Measurements from ENCODE around the gene STK33.

STK33 gene

DNA sequence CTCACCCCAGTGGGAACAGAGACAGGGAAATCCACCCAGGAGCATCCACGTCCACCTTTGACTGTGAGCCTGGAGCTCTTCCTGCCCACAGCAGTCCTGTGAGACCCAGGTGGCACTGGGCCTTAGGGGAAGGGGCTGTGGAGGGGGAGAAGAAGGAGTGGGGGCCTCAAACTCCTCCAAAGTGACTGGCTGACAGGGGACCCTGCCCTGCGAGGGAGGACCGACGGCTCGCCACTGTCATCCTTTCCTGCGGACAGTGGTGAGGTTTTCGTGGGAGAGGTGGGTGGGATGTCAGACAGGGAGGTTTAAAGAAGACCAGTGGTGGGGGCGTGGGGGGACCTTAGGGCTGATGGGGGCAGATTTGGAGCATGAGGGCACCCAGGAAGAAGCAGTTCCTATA is 237.8 kb downstream of the STK33 start:
- no peak for DNase-seq (ENCODE audit: low read depth)

DNA sequence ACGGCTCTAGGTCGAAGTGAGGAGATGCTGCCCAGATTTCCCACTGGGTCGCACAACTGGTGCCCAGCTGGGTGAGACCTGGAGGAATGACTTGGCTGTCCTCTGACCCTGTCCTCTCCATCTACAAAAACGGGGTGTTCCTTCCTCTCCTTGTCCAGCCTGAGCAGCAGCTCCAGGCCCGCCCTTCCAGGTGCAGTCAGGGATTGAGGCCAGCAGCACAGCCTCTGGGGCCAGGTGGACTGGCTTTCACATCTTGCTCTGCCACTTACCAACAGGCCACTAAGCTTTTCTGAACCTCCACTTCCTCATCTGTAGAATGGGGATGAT is 238.6 kb downstream of the STK33 start:
- no peak for DNase-seq (ENCODE audit: low read depth)

DNA sequence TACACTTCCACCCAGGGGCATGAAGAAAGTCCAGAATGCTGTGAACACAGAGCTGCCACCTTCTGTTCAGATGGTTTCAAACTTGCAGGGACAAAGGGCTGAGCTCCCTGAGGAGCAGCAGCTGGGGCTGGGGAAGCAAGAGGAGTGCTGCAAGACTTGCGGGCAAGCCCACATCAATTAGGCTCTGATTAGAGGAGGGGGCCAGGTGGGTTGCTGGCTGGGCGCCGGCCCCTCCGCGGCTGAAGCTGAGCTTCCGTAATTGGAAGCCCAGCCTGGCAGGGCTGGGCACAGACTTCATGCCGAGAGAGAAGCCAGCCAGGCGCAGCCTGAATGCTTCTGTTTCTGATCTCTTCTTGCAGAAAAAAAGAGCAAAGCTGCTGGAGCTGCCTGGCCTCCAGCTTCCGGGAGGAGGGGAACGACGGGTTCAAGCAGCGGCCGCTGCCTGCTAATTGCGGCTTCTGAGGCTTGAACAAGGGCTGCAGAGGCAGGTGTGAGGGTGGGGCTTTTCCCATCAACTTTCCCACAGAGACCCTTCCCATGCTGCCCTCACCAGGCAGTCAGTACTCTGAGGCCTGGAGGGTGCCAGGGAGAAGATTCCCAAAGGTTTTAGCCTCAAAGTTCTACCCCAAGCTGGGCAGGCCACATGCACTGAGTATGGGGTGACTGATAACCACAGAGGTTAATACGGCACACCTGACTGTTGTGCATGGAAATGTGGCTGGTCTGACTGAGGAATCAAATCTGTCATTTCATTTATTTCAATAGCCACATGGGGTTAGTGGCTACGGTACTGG is 239.2 kb downstream of the STK33 start:
- DNase-seq (ENCODE audit: low read depth), result no peak

DNA sequence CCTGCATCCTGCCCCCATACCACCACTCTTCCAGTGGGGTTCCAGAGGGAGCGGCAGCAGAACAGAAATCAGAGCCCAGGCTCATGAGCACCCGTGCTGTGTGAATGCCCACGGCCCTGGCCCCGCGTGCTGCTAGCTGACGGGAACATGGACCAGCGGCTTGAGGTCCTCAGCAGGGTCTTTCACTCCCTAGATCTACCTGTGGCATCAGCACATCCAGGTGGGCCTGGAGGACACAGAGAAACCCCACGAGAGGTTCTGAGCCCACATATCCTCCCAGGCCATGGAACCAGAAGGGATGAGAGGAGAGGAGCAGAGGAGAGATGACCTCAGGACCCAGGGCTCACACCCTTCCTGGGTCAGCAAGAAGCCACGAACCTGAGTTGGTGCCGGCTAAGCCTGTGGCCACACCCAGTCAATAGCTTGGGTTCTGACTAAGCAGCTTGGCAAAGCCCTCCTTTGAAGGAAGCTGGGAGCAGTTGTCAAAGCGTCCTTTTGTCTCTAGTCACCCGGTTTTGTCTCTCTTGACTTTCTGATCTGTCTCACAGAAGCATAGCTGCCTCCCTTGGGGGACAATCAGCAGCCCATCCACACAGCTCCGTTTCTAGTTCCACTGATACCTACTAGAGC is 241.0 kb downstream of the STK33 start:
- DNase-seq (ENCODE audit: low read depth), result no peak

DNA sequence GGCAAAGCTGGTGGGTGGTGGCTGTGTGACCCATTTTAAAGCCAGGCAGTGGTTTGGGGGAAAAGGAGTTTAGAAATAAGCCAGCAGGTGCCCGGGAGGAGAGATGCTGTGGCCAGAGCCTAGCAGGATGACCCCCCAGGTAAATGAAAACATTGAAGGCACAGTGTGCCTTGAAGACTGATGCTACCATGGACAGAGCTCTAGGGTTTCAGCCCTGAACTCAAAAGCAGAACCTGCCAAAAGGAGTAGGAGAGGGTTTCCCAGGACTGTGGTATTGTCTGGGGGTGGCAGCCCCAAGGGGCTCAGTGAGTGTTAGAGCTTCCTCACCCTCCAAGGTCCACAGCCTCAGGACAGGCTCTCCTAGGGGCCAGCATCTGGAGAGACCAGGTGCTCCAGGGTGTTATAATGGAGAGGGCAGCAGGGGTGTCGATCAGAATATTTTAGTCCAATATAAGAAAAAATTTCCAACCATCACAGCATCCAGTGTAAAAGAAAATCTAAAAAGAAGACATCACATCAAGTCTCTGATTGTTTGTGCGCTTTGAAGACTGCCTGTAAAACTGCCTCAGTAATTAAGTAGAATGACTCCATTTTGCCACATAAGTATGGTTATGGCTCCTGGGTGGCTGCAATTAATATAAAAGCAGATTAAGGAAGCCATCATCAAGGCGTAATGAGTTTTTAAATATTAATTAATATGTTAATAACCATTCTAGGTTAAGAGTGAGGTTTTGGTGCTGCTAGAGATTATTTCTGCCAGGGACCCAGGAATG is 241.7 kb downstream of the STK33 start:
- no peak for DNase-seq (ENCODE audit: low read depth)

DNA sequence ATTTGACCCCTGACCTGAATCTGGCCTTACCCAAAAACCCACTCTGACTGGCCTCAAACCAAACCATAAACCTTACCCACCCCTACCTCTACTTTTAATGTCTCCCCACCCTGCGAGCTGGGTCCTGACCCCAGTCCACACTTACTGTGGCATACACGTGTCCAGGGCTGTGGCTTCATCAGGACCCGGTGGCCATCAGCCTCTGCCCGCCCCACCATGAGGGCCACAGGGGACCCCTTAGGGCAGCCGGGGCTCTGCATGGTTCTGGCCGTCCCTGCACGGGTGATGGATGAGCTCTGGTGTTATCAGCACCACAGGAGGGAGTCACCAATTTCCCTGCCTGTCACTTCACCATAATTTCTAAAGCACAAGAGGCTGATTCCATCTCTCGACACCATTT is 242.8 kb downstream of the STK33 start:
- no peak for DNase-seq (ENCODE audit: low read depth)

DNA sequence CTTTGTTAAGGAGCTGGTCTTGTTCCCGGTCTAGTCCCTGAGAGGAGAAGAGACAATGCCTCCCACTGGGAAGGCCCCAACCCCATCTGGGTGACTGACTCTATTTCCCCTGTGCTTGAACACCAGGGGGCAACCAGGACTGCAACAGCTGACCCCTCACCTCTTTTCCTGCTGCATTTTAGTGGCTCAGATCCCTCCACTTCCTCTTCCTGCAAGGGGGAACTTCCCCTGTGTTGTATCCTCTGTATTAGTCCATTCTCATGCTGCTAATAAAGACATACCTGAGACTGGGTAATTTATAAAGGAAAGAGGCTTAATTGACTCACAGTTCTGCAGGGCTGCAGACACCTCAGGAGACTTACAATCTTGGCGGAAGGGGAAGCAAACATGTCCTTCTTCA is 246.1 kb downstream of the STK33 start:
- no peak for DNase-seq (ENCODE audit: low read depth)

DNA sequence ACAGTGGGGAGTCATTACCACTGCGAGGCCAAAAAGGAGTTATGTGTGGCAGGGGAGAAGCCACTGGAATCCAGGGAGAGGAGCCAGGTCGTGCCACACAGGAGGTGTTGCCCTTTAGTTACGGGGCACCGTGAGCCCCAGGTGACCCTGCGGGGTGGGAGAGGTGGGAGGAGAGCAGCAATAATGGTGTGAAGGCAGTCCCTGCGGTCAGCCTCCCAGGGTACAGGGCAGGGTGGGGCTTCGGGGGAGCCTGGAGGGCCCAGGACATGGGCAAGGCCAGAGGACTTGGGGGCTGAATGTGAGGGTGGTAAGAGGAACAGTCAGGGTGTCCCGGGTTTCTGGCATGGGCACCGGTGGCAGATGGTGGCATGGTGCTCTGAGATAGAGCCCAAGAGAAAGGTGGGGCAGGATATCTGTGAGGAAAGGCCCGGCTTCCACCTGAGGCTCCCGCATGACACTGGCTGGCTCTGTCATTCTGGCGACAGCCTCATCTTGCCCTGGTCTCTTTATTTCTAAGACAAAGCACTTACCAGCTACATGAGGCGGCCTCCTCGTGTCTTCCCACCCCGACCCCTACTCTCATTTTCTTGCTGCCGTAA is 247.8 kb downstream of the STK33 start:
- no peak for DNase-seq (ENCODE audit: low read depth)

DNA sequence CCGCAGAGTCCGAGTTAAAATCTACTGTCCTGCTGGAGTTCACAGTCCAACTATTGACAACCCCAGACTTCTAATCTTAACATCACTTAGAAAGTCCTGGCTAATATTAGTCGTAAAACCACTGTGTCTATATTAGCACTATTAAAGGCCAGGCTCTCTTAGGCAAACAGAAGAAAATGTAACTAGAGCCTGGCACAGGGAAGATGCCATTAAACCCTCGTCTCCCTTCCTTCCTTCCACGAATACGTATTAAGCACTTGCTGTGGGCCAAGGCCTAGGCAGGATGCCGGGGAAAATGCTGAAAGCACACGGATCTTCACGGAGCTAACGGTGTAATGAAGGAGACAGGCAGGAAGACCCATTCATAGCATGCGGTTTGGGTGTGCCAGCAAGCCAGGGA is 248.8 kb downstream of the STK33 start:
- no peak for DNase-seq (ENCODE audit: low read depth)

DNA sequence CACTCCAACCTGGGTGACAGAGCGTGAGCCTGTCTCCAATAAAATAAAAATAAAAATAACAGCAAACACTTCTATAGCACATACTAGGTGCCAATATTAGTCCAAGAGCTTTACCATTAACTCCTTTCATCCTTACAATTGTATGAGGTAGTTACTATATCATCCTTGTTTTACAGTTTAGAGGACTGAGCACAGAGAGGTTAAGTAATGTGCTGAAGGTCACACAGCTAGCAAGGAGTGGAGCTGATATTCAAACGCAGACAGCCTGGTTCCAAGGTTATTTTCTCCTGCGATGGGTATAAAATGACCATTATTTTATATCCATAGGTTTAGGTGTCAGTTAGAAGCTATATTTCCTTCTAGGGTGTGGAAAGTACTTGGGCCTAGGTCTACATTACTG is 249.7 kb downstream of the STK33 start:
- DNase-seq (ENCODE audit: low read depth), result no peak

DNA sequence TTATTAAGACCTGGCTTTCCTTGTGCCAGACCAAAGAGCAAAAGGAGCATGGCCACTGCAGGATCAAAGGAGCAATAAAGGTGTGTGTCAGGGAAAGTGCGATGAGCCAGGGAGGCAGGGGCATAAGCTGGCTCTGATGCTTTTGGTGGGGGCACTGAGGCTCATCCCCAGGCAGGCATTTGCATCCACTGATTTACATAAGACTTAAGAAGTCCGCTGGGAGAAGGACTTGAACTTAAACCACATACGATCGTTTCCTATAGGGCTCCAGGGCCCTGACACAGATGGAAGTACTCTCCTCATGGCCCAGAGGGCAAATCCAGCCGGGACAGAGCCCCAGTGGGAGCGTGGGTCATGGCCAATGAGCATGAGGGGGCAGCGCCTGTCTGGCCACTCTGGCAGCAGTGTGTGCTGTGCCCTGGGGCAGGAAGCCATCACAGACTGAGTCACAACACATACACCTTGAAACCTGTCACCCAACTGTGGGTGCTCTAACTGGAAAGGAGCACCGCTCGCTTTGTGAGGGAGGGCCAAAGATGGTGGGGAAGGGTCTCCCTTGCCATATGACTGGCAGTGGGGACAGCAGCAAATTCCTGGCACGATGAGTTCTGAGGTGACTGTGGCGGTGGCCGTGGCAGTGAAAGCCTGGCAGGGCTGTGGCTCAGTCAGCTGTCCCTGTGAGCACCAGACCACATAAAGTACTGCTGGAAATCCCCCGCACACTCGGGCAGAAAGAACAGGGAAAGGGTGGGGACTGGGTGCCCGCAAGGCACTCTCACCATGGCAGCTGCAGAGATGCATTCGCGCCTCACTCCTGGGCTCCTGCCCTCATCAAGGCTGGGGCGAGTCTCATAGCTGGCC is 251.0 kb downstream of the STK33 start:
- no peak for DNase-seq (ENCODE audit: low read depth)

DNA sequence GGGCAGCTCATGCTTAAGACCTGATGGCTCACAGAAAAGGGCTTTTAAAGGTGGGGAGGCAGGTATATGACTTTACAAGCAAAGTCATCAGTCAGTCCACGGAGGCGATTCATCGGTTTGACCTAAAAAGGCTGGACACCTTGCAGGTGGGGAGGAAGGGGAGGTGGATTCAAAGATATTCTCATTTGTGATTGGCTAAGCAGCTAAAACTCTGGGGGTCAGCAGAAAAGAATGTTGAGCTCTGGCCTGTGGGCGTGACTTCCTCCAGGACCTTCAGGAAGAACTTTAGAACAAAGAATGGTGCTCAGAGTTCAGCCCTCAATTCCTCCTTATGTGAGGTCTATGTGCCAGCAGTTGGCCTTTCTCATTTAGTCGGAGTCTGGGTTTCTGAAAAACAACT is 252.0 kb downstream of the STK33 start:
- no peak for DNase-seq (ENCODE audit: low read depth)
